Upper lobe of left lung (tissue), 4 donors: ENCODE results near the gene NCBP3.

Experiments used
- CTCF ChIP-seq, 6 experiments: fragments of 450-650 bp in 4 of 6; fragments of 200-600 bp in 2 of 6; sonication (generic) in 2 of 6; IDR thresholded peaks; one replicate each; pipeline ENCODE4 v1.5.1; 2016 to 2019; ENCODE audit warnings: antibody characterized with exemption in 6 of 6
- EP300 ChIP-seq, 4 donors: sonication (generic); formaldehyde crosslinking; IDR thresholded peaks; one replicate each; pipeline ENCODE4 v1.5.1; 2017; ENCODE audit warnings: antibody characterized with exemption in 4 of 4, control low read depth in 2 of 4
- POLR2AphosphoS5 ChIP-seq, 2 donors: sonication (generic); formaldehyde crosslinking; IDR thresholded peaks; one replicate each; pipeline ENCODE4 v1.5.1; 2017; ENCODE audit warnings: antibody characterized with exemption in 2 of 2

GRCh38 chr17:3867106-3867505 lies 21.1 kb upstream of the NCBP3 start:
- no peak for TF ChIP-seq CTCF (IDR thresholded peaks at IDR 0.05)
- no peak for TF ChIP-seq POLR2AphosphoS5 (IDR thresholded peaks at IDR 0.05)
- TF ChIP-seq EP300 (IDR thresholded peaks at IDR 0.05) = no peak
